Neural progenitor cell (in vitro differentiated cells): Measurements from ENCODE around the gene KIF16B.

ENCODE experiments used
- CTCF ChIP-seq: fragments of 200-600 bp; sonication (generic); IDR thresholded peaks from 2 replicates; pipeline ENCODE4 v1.5.1; 2017; ENCODE audit warnings: antibody characterized with exemption, mild to moderate bottlenecking
- EZH2 ChIP-seq: fragments of 200-600 bp; sonication (generic); IDR thresholded peaks from 2 replicates; pipeline ENCODE4 v1.6.1; 2017; ENCODE audit warnings: antibody characterized with exemption, mild to moderate bottlenecking, moderate library complexity
- EZH2phosphoT487 ChIP-seq: fragments of 200-600 bp; sonication (generic); IDR thresholded peaks from 2 replicates; pipeline ENCODE4 v1.6.1; 2017; ENCODE audit warnings: antibody characterized with exemption

GRCh38 chr20:16563066-16563806 lies 10.0 kb downstream of the KIF16B start:
- TF ChIP-seq CTCF (no peak), EZH2 (no peak), EZH2phosphoT487 (no peak)
